ENCODE measurements around the gene ST3GAL3. TPM values are rescaled to one million over a fixed set of nuclear protein-coding genes. Genes with fewer than 3 reads are reported as not detected.
A peak's percentile ranks its signal among the peaks of the same experiment; 100 is the strongest.

ST3GAL3 gene
- total and polyA plus RNA-seq, 2 donors (not counting 3 experiments of a cell fraction or from before 2014, with no cell fraction given) = 14.3 to 35.8 TPM

GRCh38 chr1:43835082-43836021 lies 128.0 kb downstream of the ST3GAL3 start:
- dilution Hi-C loops (cut with MboI; ENCODE audit: extremely low pct_ligation_motif_present, low sequenced_read_pairs) (no loop called here), intact Hi-C loops (cut with micrococcal nuclease) (no loop called here)
- Histone ChIP-seq H3K4me1 (ENCODE audit: control insufficient read depth, extremely low read depth, insufficient read depth, low read length) (peaks cover 11% of the 10 kb centered on the region), H3K4me3 (replicated peaks in 1 of 3; ENCODE audit: insufficient read depth in 1 of 3, low read depth in 1 of 3, low read length in 3 of 3) (no peak overlapping the region), H3K27me3 (ENCODE audit: control insufficient read depth in 2 of 2, insufficient read depth in 2 of 2, low read length in 2 of 2) (no peaks in the 10 kb centered on the region), H4K20me1 (replicated peaks; ENCODE audit: control insufficient read depth, extremely low read depth, insufficient read depth, low read length) (no peaks in the 10 kb centered on the region), H3K79me2 (ENCODE audit: control insufficient read depth, insufficient read depth, low read length) (no peaks in the 10 kb centered on the region), H3K9me3 (replicated peaks; ENCODE audit: control insufficient read depth, insufficient read depth, low read length) (no peaks in the 10 kb centered on the region), H2AFZ (ENCODE audit: low read depth, low read length) (no peak overlapping the region), H3K27ac (ENCODE audit: insufficient read depth, low read depth, low read length) (no peak overlapping the region), H3K4me2 (ENCODE audit: insufficient read depth, low read length) (no peak overlapping the region), H3K9me1 (replicated peaks; ENCODE audit: control insufficient read depth, extremely low read depth, insufficient read depth, low read length) (no peaks in the 10 kb centered on the region), H3K9ac (replicated peaks; ENCODE audit: extremely low read depth, insufficient read depth, low read length) (no peak overlapping the region), H3K36me3 (ENCODE audit: control insufficient read depth in 2 of 2, extremely low read depth in 1 of 2, insufficient read depth in 2 of 2, low read length in 2 of 2) (peaks cover 2 to 5% of the 10 kb centered on the region in 2 experiments)
- FAIRE-seq (no peak), DNase-seq (ENCODE audit: low read depth, low spot score) (peak; percentile 10)
- POLR2A ChIA-PET = no interaction called here
- TF ChIP-seq POLR2AphosphoS5 (IDR thresholded peaks at IDR 0.05; ENCODE audit: insufficient read depth, low read depth, low read length) (no peak), JUN (IDR thresholded peaks at IDR 0.05; ENCODE audit: borderline replicate concordance, insufficient read depth, insufficient read length, low read depth) (no peak), POLR2A (IDR thresholded peaks at IDR 0.05; ENCODE audit: low read depth, low read length) (no peak), MYC (IDR thresholded peaks at IDR 0.05; ENCODE audit: low read depth, low read length) (no peak), FOS (IDR thresholded peaks at IDR 0.05; ENCODE audit: borderline replicate concordance, insufficient read depth, low read length) (no peak), EZH2 (IDR thresholded peaks at IDR 0.05; ENCODE audit: borderline replicate concordance, low read depth, low read length, severe bottlenecking) (no peak), CTCF (IDR thresholded peaks at IDR 0.05; ENCODE audit: extremely low read depth in 1 of 2, insufficient read depth in 1 of 2, low read depth in 1 of 2, low read length in 2 of 2) (no peak), GATA2 (IDR thresholded peaks at IDR 0.05; ENCODE audit: insufficient read depth, insufficient read length, low read depth, low read length) (no peak), MAX (IDR thresholded peaks at IDR 0.05; ENCODE audit: insufficient read depth, insufficient read length) (no peak)
- no TSS peak for BruUV-seq (replicated peaks)
- CTCF ChIA-PET = no interaction called here
